HG03097 (cell line): ENCODE results near the gene ATOH8.

Source experiments
- ATAC-seq: cut with Tn5 transposase; IDR thresholded peaks from one replicate; pipeline ENCODE4 v1.9.1; 2021; ENCODE audit not compliant: unreplicated experiment, low FRiP score

The ATOH8 gene

DNA sequence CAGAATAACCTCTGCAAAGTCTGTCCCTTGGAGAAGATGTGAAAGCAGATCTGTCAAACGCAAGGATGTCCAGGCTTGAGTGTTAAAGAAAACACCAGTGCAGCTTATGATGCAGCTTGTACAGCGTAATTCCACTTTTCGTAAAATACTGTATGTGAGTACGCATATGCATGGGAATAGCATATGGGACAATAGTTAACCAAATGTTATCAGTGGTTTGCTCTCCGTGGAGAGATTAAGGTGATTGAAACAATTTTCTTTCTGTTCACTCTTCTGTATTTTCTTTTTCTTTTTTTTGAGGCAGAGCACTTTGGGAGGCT is 27.2 kb downstream of the ATOH8 start:
- ATAC-seq = no peak

DNA sequence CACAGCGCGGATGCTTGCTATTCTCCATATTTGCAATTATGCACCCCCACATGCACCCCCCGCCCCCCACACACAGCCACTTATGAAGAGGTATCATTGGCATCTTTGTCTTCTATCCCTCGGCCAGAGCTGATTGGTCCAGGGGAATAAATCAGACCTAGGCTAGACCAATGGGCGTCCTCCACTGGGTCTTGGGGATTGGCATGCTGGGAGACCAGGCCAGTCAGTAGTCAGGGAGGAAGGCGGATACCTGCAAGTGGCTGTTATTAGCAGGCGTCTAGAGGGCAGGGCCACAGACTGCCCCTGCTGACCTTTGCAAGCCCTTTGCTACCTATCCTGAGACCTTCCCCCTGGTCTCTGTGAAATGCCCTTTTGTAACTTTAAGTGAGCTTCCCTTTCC is 30.0 kb downstream of the ATOH8 start:
- no peak for ATAC-seq

DNA sequence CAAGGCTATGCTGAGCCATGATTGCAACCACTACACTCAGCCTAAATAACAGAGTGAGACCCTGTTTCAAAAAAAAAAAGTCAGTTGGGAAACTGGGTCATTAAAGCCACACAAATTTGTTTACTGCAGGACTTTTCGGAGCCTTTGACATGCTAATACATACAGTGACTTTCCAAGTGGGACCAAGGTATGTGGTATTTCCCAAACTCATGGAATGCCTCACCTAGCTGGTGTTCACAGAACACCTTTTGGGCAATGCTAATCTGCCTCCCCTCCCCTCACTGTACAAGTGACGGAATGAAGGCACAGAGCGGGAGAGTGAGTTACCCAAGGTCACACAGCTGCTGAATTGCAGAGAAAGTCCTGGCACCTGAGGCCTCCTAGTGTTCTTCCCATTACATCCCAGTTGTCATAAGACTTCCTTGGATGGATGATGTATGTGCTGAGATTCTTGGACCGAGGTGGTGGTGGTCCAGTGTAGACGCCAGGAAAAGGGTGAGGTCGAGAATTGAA is 30.7 kb downstream of the ATOH8 start:
- no peak for ATAC-seq

DNA sequence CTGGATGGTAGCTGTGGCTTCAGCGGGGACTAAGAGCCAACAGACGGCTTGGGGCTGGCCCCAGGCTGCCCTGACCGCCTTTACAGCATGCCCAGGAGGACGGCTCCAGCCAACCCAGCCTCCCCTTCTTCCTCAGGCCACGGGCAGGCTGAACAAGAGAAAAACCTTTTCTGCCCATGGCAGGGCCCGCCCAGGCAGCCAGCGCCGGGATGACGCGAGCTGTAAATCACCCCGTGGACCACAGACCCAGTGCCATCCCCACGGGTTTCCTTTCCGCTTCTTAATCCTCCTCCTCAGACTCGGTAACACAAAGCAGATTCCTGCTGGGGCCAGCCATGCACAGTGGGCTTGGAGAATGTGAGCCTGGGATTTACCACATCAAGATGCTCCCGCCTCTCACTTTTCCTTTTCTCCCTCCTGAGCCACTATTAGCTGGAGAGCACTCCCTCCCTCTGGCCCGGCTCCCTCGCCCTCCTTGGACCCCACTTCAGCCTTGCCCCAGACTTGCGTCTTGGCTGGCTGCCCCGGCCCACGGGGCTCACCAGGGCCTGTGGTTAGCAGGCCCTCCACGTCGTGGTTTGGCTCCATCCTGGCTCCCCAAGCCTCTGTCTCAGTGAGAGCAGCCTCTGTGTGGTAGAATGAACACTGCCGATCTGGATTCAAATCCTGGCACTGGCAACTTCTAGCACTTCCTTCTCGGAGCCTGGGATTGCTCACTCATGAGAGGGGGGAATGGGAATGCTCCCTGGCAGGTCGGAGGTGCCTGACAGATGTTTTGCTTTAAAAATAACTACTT is 31.4 kb downstream of the ATOH8 start:
- ATAC-seq = no peak

DNA sequence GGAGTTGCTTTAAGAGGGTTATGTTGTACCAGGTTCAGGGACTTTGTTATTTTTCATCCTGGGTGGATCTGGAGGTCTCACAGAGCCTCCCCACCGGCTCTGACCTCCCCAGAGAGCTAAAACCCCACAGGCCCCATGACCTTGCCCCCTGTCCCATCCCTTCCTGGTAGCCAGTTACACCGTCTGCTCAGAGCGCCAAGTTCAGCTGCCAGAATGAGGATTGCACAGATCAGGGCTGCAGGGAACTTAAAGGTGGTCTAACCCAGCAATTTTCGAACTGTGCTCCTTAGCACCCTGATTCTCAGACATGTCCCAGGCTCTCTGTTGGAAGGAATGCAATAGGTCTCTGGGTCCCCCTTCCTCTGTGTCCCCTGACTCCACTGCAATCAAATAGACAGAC is 32.1 kb downstream of the ATOH8 start:
- ATAC-seq = no peak

DNA sequence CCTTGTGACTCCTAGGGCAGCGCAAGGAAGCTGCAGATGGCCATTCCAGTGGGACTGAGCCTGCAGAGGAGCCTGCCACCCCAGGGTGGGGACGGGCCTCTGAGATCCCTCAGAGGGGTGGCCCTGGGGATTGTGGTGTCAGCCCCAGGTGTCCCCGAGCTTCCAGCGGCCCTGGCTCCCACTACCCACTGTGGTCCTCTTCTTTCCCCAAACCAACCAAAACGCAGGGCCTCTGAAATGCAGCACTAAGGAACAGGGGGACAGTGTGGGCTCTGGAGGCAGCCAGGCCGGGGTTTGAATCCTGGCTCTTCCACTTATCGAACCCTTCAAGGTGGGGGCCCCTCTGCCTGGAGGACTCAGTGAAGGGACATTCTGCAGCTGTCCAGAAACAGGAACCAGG is 32.7 kb downstream of the ATOH8 start:
- ATAC-seq = no peak

DNA sequence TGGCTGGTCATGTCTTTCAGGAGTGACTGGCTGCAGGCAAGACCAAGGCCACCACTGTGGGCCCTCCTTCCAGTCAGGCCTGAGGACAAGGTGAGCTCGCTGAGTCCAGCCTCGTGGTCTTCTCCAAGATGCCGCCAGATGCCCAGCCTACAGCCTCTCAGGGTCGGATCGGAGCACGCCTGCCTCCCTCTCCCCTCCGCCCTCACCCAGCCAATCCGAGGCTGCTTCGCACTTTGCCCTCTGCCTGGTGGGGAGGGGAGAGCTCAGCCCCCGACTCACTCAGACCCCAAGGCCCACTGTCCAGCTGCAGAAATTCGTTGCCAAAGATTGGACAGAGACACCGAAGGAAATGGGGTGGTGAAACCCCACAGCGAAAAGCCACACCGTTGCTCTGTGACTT is 33.1 kb downstream of the ATOH8 start:
- ATAC-seq = no peak

DNA sequence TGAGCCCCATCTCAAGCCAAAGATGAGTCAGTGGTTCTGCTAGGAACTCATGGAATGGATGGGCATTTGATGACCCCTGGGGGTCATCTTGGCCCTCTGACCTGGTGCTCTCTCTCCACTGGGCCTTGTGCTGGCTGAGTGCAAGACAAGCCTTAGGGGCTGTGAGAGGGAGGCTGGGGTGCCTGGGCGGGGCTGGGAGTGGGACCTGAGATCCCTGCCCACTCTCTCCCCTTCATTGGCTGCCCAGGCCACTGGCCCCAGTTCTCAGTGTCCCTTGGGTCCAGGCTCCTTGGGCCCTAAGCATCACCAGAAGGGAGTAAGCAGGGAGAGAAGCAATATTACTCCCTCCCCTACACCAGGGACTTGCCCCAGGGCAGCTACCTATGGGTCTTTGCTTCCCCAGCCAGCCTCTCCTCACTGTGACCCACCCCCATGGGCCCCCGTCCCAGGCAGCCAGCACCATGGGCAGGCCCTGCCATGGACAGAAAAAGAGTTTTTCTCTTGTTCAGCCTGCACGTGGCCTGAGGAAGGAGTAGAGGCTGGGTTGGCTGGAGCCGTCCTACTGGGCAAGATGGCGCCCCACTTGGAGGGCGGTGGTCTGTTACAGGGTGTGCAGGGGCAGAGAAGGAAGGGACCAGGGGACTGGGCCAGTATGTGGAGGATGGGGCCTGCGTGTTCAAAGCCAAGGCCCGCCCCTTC is 33.6 kb downstream of the ATOH8 start:
- ATAC-seq = no peak

DNA sequence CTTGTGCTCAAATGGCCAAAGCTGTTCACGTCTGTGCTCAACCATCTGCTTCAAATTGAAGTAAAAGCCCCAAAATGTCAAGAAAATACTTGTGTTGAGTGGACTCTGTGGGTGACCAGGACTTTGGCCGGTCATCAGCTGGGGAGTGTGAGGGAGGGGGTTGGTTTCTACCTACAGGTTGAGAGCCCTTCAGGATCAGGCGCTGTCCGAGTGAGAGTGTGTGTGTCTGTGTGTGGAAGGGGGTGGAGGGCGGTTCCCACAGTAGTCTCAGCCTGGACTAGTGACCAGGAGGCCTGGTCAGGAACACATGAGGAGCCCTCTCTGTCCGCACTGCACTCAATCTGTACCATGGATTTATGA is 34.2 kb downstream of the ATOH8 start:
- ATAC-seq = no peak

DNA sequence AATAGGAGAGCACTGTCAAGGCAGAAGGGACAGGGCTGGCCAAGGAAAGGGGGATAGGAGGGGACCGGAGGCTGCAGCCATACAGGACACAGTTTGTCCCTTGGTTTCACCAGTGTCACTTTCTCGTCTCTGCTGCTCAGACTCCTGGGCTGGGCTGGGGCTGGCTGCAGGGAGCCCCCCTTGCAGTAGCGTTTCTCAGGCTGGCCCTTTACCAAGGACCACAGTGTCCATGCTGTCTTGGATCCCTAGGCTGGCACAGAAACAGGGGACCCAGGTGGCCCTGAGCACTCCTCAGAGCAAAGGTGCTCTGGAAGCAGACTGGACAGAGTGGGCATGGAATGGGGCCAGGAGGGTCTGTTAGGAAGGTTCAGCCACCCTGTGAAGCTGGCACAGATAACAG is 34.8 kb downstream of the ATOH8 start:
- no peak for ATAC-seq

DNA sequence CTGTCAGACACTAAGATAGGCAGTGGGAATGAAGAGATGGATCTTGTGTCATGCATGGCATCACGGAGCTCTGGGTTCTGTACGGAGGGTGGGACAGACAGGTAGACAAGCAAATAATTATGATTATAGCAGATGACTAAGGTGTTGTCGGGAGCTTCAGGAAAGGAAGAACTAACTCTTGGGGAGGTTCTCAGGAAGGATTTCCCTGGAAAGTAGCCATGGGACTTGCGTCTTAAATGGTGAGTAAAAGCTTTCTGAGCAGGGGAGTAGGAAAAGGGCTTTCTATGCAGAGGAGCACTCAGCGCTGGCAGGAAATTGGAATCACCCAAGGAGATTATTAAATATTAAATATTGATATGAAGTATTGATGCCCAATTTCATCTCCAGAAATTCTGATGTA is 35.5 kb downstream of the ATOH8 start:
- ATAC-seq = no peak

DNA sequence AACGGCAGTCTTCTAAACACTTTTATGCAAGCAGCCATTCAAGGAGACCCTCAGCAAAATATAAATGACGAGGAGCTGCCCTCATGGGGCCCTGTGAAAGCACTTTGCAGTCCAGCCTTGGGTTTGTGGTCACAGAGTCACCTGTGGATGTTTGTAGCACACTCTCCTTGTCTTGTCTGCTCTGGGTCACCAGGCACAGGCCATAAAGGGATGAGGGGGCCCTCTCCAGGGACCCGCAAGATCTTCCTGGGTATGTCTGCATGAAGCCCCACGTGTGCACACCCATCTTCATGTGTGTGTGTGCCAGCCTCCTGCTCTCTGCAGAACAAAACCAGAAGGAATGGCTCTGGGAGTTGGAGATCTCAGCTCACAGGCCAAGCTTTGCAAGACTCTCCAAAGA is 36.2 kb downstream of the ATOH8 start:
- no peak for ATAC-seq

DNA sequence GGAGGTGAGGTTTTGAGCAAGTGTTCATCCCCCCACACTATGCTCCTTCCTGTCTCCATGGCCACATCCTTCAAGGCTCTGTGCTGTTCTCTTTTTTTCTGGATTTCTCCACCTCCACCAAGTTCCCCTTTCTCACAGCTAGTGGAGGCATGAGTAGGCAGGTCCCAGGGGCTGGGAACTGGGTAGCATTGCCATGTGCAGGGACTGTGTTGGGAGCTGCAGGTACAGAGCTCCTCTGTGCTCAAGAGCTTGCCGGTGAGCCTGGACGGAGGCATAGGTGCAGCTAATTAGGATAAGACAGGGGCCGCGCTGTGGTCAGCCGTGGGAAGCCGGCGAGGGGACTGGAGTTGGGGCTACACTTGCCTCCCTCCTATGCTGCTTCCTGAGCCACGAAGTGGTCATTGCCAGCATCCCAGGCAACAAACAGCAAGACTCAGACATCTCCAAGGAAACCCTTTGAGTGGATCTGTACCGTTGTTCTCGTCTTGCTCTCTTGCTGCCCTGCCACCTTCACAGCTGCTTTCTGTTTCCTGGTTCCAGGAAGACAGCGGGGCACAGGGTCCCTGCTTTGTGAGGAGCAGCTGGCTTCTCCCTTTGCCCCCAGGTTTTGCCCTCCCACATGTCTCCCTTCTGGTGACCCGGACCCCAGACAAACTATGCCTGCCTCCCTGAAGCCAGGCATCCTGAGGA is 36.9 kb downstream of the ATOH8 start:
- ATAC-seq = no peak

DNA sequence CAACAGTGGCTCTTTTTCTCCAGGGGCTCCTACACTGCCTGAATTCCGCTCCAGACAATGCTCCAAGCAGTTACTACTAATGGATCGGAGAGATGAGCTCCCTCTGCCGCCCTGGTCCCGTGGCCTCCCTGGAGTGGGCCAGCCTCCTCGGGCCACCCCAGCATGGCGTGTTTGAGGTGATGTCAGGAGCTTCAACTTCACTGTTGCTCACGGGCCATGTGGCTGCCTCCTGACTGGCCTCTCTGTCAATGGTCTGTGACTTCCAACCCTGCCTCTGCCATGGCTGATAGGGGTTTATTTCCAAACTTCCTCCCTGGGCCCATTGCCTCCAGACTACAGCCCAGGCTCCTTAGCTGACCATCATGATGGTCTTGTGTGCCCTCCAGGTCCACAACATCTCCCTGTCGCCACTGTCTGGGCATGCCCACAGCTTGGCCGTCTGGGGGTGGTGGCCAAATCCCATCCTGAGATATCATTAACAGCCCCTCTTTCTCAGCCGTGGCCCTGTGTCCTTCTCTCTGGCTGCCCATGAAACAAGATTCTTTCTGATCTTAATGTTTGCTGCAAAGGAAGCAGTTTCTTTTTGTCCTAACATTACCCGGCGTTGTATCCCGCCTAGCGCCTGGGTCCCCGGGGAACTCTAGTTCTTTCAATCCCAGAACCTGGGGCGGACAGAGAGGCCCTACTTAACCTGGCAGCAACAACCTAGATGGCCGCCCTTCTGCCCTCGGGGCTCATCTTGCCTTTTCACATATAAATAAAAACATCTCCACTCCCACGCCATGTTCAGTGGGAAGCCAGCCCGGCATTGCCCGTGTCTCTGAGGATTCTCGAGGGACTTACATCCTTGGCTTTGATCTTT is 38.1 kb downstream of the ATOH8 start:
- no peak for ATAC-seq

DNA sequence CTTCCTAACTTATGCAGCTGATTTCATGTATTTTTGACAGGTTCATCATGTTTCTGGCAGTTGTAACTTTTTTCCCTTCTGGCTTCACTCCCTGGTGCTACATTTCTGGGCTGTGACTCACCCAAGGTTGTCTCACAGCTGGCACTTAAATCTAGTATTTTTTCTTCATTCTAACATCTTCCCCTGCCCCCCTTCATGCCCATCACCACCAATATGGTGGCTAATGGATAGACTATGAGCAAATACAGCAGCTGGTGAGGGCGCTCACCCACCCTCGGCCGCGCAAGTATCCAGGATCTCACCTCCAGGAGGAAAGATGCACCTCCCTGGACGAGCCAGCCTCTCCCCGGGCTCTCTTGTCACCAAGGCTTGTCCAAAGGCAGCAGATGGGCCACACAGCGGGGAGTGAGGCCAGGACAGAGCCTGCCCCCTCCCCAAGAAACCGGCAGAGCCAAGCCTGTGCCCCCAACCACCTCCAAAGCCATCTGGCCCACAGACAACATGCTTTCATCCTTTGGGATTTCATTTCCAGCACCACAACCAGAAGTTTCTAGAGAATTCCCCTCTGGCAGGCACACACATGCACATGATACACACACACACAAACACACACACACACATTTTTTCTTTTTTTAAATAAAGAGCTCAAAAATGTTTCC is 39.1 kb downstream of the ATOH8 start:
- no peak for ATAC-seq

DNA sequence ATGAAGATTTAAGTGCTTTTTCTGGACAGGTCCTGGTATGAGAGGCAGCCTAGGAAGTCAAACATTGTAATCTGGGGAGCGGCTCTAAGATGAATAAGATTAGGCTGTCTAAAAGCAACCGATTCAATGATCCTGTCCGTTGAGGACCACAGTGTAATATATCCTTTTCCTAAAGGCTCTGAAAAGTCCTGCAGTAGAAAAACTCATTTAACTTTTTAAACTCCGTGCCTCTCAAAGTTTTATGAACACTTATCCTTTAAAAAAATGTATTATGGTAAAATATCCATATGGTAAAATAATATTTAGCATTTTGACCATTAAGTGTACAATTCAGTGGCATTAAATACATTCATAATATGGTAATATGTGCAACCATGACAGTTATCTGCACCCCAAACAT is 39.8 kb downstream of the ATOH8 start:
- ATAC-seq = no peak

DNA sequence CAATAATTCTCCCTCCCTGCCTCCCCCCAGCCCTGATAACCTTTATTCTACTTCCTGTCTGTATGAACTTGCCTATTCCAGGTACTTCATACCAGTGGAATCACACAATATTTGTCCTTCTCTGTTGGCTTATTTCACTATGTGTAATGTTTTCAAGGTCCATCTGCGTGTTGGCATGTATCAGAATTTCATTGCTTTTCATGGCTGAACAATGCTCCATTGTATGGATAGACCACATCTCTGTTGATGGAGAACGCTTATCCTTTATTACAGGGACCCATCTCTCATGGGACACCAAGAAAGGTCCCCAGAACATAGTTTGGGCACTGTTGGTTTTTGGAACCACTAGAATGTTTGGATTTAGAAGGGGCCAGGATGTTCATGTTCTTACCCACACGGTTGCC is 40.2 kb downstream of the ATOH8 start:
- ATAC-seq = no peak

DNA sequence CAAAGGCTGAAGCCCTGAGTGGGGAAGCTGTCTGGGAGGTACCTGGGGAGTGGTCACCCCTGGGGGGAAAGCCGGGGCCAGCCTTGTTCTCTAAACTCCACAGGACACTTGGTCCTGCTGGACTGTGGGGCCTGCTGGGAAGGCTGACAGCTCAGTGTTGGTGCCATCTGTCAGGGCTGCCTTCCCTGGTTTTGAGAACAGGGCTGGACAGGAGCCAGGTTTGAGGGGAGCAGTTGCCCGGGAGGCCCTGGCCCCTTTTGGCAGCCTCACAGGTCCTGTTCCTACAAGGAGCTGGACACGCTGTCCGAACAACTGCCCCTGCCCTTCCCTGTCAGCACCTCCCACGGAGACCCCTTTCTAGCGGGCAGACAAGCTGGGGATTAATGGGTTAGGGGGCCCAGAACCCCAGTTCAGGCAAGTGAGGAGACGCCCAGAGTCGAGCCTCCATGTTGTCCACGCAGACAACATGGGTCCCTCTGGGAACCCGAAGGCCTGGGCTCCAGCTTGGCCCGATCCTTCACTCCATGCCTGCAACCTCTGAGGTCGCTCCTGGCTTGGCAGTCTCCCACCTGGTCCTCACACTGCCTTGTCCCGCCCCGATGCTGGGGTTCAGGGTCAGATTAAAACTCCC is 40.8 kb downstream of the ATOH8 start:
- no peak for ATAC-seq

DNA sequence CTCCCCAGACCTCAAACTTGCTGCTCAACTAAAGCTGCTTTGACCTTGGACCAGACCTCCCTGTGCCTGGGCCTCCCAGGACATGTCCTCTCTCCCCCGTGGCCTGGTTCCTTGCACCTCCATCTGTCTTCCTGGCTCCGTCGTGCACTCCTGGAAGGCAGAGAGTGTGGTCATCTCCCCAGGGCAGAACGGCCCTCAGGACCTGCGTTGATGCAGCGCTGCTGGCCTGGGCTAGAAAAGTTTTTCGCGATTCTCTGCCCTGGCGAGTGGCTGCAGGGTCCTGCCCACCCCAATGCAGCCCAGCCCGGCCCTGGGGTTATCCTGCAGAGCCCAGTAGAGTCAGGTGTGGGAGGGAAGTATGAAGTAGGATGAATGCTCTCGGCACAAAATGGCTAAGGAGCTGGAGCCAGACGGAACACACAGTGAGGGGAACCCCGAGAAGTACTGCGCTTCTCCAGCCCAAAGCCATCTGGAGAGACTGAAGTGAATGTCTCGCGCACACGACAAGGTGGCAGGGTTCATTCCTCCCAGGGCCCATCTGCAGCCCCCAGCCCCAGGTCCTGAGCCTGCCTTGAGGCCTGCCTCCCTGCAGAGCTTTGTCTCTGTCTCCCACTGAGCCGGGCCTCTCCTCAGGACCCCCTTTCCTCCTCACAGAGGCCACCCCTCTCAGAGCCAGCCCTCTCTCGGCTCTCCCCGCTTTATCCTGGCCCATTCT is 41.7 kb downstream of the ATOH8 start:
- no peak for ATAC-seq

DNA sequence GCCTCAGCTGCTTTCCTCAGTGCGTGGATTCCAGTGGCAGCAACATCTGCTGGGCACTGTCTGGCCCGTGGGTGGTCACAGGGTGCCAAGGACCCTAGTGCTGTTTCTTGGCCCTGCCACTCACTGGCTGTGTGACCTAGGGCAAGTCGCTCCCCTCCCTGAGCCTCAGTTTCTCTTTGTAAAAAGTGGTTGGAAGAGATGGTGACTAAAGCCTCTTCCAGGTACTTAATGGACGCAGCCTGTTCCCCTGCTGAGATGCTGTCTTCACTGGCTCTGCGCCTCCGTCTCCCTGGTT is 42.2 kb downstream of the ATOH8 start:
- ATAC-seq = no peak
